HG02798 (cell line): Measurements from ENCODE around the gene POU2F3.

Experiments used
- ATAC-seq: cut with Tn5 transposase; IDR thresholded peaks from one replicate; pipeline ENCODE4 v1.9.1; 2021; ENCODE audit warnings: mild to moderate bottlenecking; ENCODE audit not compliant: unreplicated experiment, poor library complexity

Gene POU2F3

GRCh38 chr11:120334894-120335462 is 95.0 kb downstream of the POU2F3 start:
- no peak for ATAC-seq

- ATAC-seq, result peak; percentile 21
Observed at GRCh38 chr11:120335556-120335907, 95.6 kb downstream of the POU2F3 start.

DNA sequence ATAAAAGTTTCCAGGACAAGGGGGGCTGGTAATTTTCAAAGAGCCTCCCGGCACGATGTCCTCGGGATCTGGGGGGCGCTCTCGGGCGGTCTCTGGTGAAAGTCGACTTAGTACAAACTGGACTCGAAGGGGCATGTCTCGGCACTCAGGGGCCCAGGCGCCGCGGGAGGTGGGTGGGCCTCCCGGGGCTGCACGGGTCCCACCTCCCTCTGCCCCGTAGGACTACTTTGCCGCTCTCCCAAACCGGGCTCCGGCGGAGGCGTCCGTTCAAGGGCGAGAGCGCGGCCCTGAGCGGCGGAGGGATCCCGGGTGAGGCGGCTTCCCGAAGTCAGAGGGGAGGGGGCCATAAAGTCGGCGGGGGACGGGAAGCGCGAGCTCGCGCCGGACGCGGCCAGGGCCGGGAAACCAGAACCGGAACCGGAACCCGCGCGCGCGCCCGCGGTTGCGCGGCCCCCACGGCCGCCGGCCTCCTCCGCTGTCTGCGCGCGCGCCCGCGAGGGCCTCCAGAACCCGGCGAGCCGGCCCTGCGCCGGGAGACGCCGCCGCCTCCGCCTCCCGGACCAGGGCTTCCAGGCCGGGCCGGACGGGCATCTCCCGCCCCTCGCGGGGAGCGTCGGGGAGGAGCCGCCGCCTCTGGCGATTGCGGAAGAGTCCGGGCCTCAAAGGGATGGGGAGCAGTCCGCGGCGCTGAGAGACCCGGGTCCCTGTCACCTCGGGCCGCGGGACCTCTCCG is 96.1 kb downstream of the POU2F3 start, which contains the start of gene ARHGEF12:
TSS of gene ARHGEF12 (plus strand) at position 506 of the 733 bp plus-strand sequence. CDS start 831 bp downstream, outside the sequence.
- ATAC-seq, result peak; percentile 75

GRCh38 chr11:120336641-120337354 is 96.9 kb downstream of the POU2F3 start:
- ATAC-seq, result peak; percentile 38

- no peak for ATAC-seq
Observed at GRCh38 chr11:120337355-120338106, 97.6 kb downstream of the POU2F3 start.

- ATAC-seq, result no peak
Observed at GRCh38 chr11:120338107-120338933, 98.4 kb downstream of the POU2F3 start.

DNA sequence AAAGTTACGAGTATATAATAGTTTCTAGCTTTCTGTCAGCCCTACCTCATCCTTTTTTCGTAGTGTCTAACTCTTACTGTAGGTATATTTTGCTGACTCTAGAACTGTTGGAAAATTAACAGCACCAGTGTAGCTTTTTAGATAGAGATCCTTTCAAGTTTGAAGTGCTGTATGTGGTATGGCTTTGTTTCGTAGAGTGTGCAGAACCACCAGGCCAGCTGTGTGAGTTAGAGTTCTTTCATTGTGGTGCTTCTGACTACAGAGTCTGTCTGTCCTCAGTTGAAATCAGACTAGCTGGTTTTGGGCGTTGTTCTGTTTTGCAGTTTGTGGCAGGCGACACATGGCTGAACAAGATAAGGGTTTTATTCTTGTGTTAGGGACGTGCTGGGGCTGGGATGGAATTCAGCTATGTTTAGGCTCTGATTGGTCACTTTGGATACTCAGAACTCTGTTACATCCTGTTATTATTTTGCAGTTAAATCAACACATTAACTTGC is 99.5 kb downstream of the POU2F3 start:
- ATAC-seq, result no peak

GRCh38 chr11:120340529-120340928 is 100.6 kb downstream of the POU2F3 start:
- no peak for ATAC-seq

DNA sequence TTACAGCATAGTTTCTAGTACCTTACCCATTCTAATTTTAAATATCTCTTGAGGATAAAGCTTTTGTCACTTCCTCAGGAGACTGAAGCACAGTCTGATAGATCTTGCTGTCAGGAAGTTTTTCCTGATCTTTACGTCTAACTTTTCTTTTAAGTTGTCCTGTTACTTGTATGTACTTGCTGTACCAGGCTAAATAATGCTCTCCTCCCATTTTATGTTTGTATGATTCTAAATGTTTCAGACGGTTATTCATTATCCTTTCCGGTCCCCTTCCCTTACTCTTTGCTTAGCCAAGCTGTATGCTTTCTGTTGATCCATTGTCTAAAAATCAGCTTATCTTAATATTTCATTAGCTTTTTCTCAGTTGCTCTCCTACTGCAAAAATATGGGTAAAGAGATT is 102.3 kb downstream of the POU2F3 start:
- ATAC-seq, result no peak

DNA sequence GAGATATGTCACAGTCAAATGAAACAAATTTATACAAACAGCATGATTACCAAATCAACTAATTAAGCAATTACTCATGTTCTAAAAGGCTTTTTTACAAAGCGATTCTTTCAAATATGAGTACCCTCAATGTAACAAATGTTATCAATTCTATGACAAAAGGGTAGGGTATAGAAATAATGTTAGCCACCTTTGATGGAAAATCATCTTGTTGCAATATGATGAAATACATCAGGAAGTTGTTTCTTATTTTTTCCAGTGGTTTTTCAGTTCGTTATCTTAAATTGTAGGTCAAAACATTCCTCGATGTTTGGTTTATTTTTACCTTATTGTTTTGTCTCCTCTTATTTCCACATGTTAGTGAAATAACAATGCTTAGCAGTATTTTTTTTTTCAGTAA is 102.7 kb downstream of the POU2F3 start:
- ATAC-seq, result no peak

DNA sequence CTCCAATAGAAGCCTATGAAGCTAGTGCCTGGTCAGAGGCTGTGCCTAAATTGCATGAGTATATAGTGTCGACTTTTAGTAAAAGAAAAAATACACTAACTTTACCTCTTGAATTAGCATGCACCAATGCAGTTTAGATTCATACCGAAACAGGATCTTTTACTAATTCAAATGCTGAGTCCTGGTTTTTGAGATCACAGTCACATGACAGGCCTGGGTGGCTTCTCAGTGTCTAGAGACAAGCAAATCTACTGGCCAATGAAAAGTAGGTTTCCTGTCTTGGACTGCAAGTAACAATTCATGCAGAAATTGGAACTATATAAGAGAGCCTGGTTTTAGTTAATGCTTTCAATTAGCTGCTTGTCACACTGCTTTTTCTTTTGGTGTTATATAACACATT is 103.5 kb downstream of the POU2F3 start:
- ATAC-seq, result peak; percentile 53

- ATAC-seq, result peak; percentile 92
Observed at GRCh38 chr11:120344302-120345004, 104.5 kb downstream of the POU2F3 start.

- ATAC-seq, result no peak
Observed at GRCh38 chr11:120346233-120346632, 106.3 kb downstream of the POU2F3 start.

- ATAC-seq, result no peak
Observed at GRCh38 chr11:120350637-120351036, 110.7 kb downstream of the POU2F3 start.

DNA sequence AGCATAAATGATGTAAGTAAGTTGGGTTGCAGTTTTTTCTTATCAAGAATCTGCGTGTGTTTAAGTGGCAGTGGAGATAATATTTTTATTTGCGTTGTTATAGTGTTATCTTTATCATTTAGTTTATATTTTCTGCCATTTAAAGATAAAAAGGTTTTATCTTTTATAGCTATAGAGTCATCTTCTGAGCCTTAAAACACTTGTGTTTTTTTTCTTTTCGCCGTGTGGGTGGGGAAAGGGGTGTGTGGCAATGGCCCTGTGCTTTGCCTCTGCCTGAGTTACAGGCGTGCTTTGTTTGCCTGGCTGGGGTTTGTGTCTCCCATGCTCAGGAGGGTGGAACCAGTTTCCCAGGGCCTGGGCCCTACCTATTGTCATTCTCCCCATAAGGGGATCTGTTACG is 112.5 kb downstream of the POU2F3 start:
- no peak for ATAC-seq

DNA sequence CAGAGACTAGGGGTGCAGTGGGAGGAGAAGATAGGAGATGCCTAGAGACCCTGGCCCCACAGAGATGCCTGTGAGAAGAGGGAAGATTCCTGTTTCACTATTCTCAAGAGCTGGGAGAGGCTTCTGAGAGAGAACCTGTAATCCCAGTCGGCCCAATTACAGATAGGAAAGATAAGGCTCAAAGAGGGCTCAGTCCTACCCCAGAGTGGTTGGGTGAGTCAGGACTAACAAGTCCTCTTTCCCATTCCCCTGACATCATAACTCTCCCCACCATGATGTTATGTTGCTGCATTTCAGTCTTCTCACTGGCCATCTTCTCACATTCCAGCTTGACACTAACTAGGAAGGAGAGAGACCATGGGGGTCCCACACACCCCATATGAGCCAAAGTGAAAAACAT is 114.1 kb downstream of the POU2F3 start:
- ATAC-seq, result no peak

DNA sequence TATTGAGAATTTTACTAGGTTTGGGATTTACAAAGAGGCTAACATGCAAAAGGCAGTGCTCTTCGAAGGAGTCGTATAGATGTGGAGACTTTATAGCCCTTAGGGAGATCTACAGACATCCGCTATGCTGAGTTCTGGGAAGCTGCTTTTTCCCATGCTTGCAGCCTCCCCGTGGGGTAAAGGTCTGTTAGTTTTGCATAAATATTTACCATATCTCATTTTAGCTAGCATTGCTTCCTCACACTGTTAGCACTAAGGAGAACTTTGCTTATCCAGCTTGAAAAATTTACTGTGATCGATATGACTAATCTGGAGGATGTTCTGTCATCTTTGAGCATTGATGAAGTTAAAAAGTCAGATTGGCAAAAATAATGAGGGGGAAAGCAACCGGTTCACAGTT is 114.8 kb downstream of the POU2F3 start:
- no peak for ATAC-seq

DNA sequence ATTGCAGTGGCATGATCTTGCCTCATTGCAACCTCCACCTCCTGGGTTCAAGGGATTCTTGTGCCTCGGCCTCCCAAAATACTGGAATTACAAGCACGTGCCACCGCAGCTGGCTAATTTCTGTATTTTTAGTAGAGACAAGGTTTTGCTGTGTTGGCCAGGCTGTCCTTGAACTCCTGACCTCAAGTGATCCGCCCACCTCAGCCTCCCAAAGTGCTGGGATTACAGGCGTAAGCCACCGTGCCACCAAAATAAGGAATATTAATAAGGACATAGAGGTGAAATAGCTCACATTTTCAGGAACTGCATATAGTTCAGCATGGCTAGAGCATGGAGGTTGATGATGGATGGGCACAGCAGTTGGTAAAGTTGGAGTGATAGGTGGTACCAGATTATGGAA is 117.7 kb downstream of the POU2F3 start:
- ATAC-seq, result no peak

DNA sequence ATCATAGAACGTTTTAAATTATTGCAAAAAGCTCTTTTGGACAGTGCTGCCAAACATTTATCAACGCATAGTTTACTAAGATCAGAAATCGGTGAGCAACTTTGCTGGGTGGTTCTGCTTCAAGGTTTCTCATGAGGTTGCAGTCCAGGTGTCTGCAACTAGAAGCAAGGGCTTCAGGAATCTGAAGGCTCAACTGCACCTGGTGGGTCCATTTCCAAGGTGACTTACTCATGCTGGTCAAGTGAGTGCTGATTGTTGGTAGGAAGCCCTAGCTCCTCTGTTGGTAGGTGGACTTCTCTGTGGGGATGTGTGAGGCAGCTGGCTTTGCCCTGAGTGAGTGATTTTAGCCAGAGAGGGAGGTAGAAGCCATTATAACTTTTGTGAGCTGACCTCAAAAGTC is 118.8 kb downstream of the POU2F3 start:
- no peak for ATAC-seq
